SK-N-MC (cell line): Measurements from ENCODE around the gene HES7.

Experiments used
- EZH2 ChIP-seq: fragments of 200-600 bp; sonication (generic); IDR thresholded peaks from one replicate; pipeline ENCODE4 v1.6.1; 2017; ENCODE audit warnings: antibody characterized with exemption
- FOXP2 ChIP-seq: optimal IDR thresholded peaks from 2 replicates; pipeline ENCODE3; 2011; ENCODE audit warnings: mild to moderate bottlenecking, moderate library complexity; ENCODE audit not compliant: insufficient read depth; ENCODE audit errors: extremely low read length, control extremely low read depth
- POLR2AphosphoS5 ChIP-seq: IDR thresholded peaks from 2 replicates; pipeline ENCODE4 v1.6.1; 2012; ENCODE audit warnings: mild to moderate bottlenecking, low read depth, low read length, borderline replicate concordance

DNA sequence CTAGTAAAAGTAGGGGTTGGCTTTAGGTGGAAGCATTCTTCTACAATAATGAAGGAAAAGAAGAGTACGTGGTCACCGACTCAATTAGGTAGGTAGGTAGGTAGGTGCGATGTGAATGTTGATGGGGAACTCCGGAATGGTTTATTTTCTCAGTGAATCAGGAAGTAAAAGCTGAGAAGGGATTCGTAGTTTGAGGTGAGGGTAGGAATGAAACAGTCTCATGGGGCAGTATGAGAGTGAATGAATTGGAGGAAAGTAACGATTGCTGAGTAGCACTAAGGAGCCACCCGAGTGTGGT lies 14.4 kb upstream of the HES7 start:
- no peak for TF ChIP-seq EZH2
- TF ChIP-seq FOXP2 = no peak
- TF ChIP-seq POLR2AphosphoS5 = no peak
